CD4-positive, alpha-beta T cell treated with Interleukin-2 at 100 ng/mL for 4 hours (primary cell): ENCODE results near the gene NCOR2.

Experiments used
- DNase-seq: peaks from one replicate; pipeline ENCODE4 v3.0.0-alpha.2; 2020; ENCODE audit warnings: low spot score

Gene NCOR2

GRCh38 chr12:124566997-124567672 is at the start of gene NCOR2:
NCOR2 (minus strand) TSS chr12:124567612; CDS start chr12:124495251, 72,361 bp downstream.
- peak; percentile 37 for DNase-seq

- no peak for DNase-seq
Measured at GRCh38 chr12:124616394-124617221, 49.2 kb upstream of the NCOR2 start.

- DNase-seq = no peak
Measured at GRCh38 chr12:124614512-124615292, 47.3 kb upstream of the NCOR2 start.

GRCh38 chr12:124613151-124613585 is 45.8 kb upstream of the NCOR2 start:
- no peak for DNase-seq

GRCh38 chr12:124612410-124612680 is 44.9 kb upstream of the NCOR2 start:
- DNase-seq = no peak

GRCh38 chr12:124611559-124612409 is 44.4 kb upstream of the NCOR2 start:
- DNase-seq = no peak

- DNase-seq = no peak
Measured at GRCh38 chr12:124610629-124611558, 43.5 kb upstream of the NCOR2 start.

GRCh38 chr12:124610021-124610612 is 42.7 kb upstream of the NCOR2 start:
- DNase-seq = no peak

GRCh38 chr12:124609041-124609989 is 41.9 kb upstream of the NCOR2 start:
- DNase-seq = peak; percentile 85

- DNase-seq = no peak
Measured at GRCh38 chr12:124608450-124608870, 41.0 kb upstream of the NCOR2 start.

- DNase-seq = no peak
Measured at GRCh38 chr12:124607681-124608425, 40.4 kb upstream of the NCOR2 start.

GRCh38 chr12:124605883-124606774 is 38.7 kb upstream of the NCOR2 start:
- no peak for DNase-seq

GRCh38 chr12:124605150-124605882 is 37.9 kb upstream of the NCOR2 start:
- no peak for DNase-seq

- DNase-seq = no peak
Measured at GRCh38 chr12:124604264-124604680, 36.9 kb upstream of the NCOR2 start.

GRCh38 chr12:124603831-124604251 is 36.4 kb upstream of the NCOR2 start:
- no peak for DNase-seq

- DNase-seq = no peak
Measured at GRCh38 chr12:124603100-124603541, 35.7 kb upstream of the NCOR2 start.
